GM12878 (cell line): Measurements from ENCODE around the gene SLC13A2. TPM values are rescaled to one million over a fixed set of nuclear protein-coding genes. Genes with fewer than 3 reads are reported as not detected.

Experiments used
- ATAC-seq: fragments of 200-7000 bp; cut with Tn5 transposase; 3 replicates; pipeline ENCODE4 v1.9.1; 2020; ENCODE audit warnings: mild to moderate bottlenecking, moderate library complexity
- BruUV-seq: library from RNA; stranded (reverse); fragments of 400-500 nt; replicated peaks from 2 replicates; lab custom pipeline; 2021; lab: Mats Ljungman, UMichigan
- CTCF ChIA-PET: fragments of 300-600 bp; sonication (Branson Sonifier 250); formaldehyde crosslinking; extraction: SDS; loops from one replicate; lab custom pipeline; 2021; ENCODE audit warnings: inconsistent platforms; lab: Yijun Ruan, JAX
- POLR2A ChIA-PET: fragments of 350-600 bp; formaldehyde crosslinking; extraction: SDS; loops from one replicate; lab custom pipeline; 2021; ENCODE audit warnings: inconsistent platforms; lab: Charles Lee
- RAD21 ChIA-PET: fragments of 300-600 bp; sonication (Branson Sonifier 250); formaldehyde crosslinking; loops from one replicate; lab custom pipeline; 2023; ENCODE audit warnings: antibody characterized with exemption; ENCODE audit not compliant: unreplicated experiment; lab: Charles Lee
- SMC1A ChIA-PET: fragments of 300-600 bp; sonication (Branson Sonifier 250); formaldehyde crosslinking; loops from one replicate; lab custom pipeline; 2023; ENCODE audit not compliant: unreplicated experiment, uncharacterized antibody; lab: Charles Lee
- DNase-seq: peaks from one replicate; pipeline ENCODE4 v3.0.0-alpha.2; 2011; ENCODE audit warnings: low read depth, low spot score
- FAIRE-seq: peaks from 3 replicates; lab custom pipeline; 2011; peaks lifted over from hg19 to GRCh38; lab: Jason Lieb, UNC
- H2AFZ ChIP-seq: 2 replicates; pipeline ENCODE4 v1.6.0; 2011; ENCODE audit warnings: low read depth, low read length, control low read depth; ENCODE audit not compliant: control insufficient read depth
- H3K27ac ChIP-seq: 2 replicates; pipeline ENCODE4 v1.5.1; 2011; ENCODE audit warnings: control low read depth; ENCODE audit not compliant: control insufficient read depth, insufficient read depth
- H3K27me3 ChIP-seq, 2 experiments: replicated peaks in 1 of 2; 2 replicates each; pipeline versions ENCODE4 v1.6.0 to v1.6.1; 2011; ENCODE audit warnings: low read length in 1 of 2; ENCODE audit not compliant: control insufficient read depth in 2 of 2, insufficient read depth in 2 of 2
- H3K36me3 ChIP-seq, 2 experiments: 2 replicates each; pipeline ENCODE4 v1.5.1; 2011; ENCODE audit warnings: low read length in 1 of 2; ENCODE audit not compliant: control insufficient read depth in 2 of 2, insufficient read depth in 2 of 2
- H3K4me1 ChIP-seq: 2 replicates; pipeline ENCODE4 v1.6.1; 2011; ENCODE audit warnings: mild to moderate bottlenecking, low read length, moderate library complexity, mixed read lengths; ENCODE audit not compliant: control insufficient read depth, insufficient read depth
- H3K4me2 ChIP-seq: 2 replicates; pipeline ENCODE4 v1.6.0; 2011; ENCODE audit warnings: control low read depth; ENCODE audit not compliant: control insufficient read depth, insufficient read depth
- H3K4me3 ChIP-seq: fragments of 200-600 bp; sonication (generic); 2 replicates; pipeline ENCODE4 v1.5.1; 2016
- H3K79me2 ChIP-seq: 2 replicates; pipeline ENCODE4 v1.6.0; 2011; ENCODE audit warnings: low read length; ENCODE audit not compliant: control insufficient read depth, insufficient read depth
- H3K9ac ChIP-seq: 2 replicates; pipeline ENCODE4 v1.8.0; 2011; ENCODE audit warnings: low read length, control low read depth, mixed read lengths; ENCODE audit not compliant: control insufficient read depth, insufficient read depth
- H3K9me3 ChIP-seq: replicated peaks from 3 replicates; pipeline ENCODE4 v1.5.1; 2011; ENCODE audit warnings: mild to moderate bottlenecking, low read length; ENCODE audit not compliant: control insufficient read depth, insufficient read depth
- H4K20me1 ChIP-seq: 2 replicates; pipeline ENCODE4 v1.6.0; 2011; ENCODE audit not compliant: control insufficient read depth, insufficient read depth
- BACH1 ChIP-seq: fragments of 450-650 bp; IDR thresholded peaks from 2 replicates; pipeline ENCODE4 v1.6.1; 2017; ENCODE audit warnings: mild to moderate bottlenecking, borderline replicate concordance
- BHLHE40 ChIP-seq, 2 experiments: fragments of 450-650 bp in 1 of 2; IDR thresholded peaks; 2 replicates each; pipeline ENCODE4 v1.6.1; 2011 to 2017; ENCODE audit warnings: low read depth in 2 of 2, borderline replicate concordance in 1 of 2, improper control_type of control experiment in 1 of 2, low read length in 1 of 2, mild to moderate bottlenecking in 1 of 2
- ETV6 ChIP-seq, 2 experiments: fragments of 450-650 bp in 1 of 2; IDR thresholded peaks in 1 of 2; conservative IDR thresholded peaks in 1 of 2; 2 replicates each; pipeline ENCODE4 v1.6.1; 2014; ENCODE audit warnings: antibody characterized with exemption in 1 of 2, borderline replicate concordance in 1 of 2, low read depth in 1 of 2, mild to moderate bottlenecking in 1 of 2, moderate library complexity in 1 of 2
- FOXK2 ChIP-seq: fragments of 450-650 bp; IDR thresholded peaks from 2 replicates; pipeline ENCODE4 v1.6.1; 2017; ENCODE audit warnings: mild to moderate bottlenecking, moderate library complexity
- HDGF ChIP-seq: fragments of 450-650 bp; IDR thresholded peaks from 2 replicates; pipeline ENCODE4 v1.6.1; 2016; ENCODE audit warnings: antibody characterized with exemption
- MEF2B ChIP-seq: fragments of 450-650 bp; IDR thresholded peaks from 2 replicates; pipeline ENCODE4 v1.6.1; 2018; ENCODE audit warnings: mild to moderate bottlenecking, moderate library complexity; ENCODE audit not compliant: partially characterized antibody, poor library complexity, severe bottlenecking
- MYC ChIP-seq: IDR thresholded peaks from 2 replicates; pipeline ENCODE4 v1.6.1; 2011; ENCODE audit warnings: mild to moderate bottlenecking, low read length, moderate library complexity, inconsistent platforms; ENCODE audit not compliant: insufficient read depth, insufficient replicate concordance, insufficient read length, severe bottlenecking
- NR2C1 ChIP-seq: fragments of 450-650 bp; IDR thresholded peaks from 2 replicates; pipeline ENCODE4 v1.6.1; 2017; ENCODE audit warnings: antibody characterized with exemption, mild to moderate bottlenecking, moderate library complexity
- PAX5 ChIP-seq: IDR thresholded peaks from 2 replicates; pipeline ENCODE4 v1.6.1; 2011; ENCODE audit warnings: low read depth, low read length, borderline replicate concordance
- PKNOX1 ChIP-seq: fragments of 450-650 bp; IDR thresholded peaks from 2 replicates; pipeline ENCODE4 v1.6.1; 2016; ENCODE audit warnings: mild to moderate bottlenecking
- POLR2A ChIP-seq: IDR thresholded peaks from 2 replicates; pipeline ENCODE4 v1.6.1; 2011; ENCODE audit warnings: low read depth, mild to moderate bottlenecking, low read length
- POLR2AphosphoS5 ChIP-seq: IDR thresholded peaks from 2 replicates; pipeline ENCODE4 v1.6.1; 2011; ENCODE audit warnings: mild to moderate bottlenecking, low read length, inconsistent platforms
- POU2F2 ChIP-seq: IDR thresholded peaks from 3 replicates; pipeline ENCODE4 v1.6.1; 2011; ENCODE audit warnings: low read depth, mild to moderate bottlenecking, low read length, borderline replicate concordance
- RB1 ChIP-seq: fragments of 450-650 bp; formaldehyde crosslinking; IDR thresholded peaks from 2 replicates; pipeline ENCODE4 v1.6.1; 2017; ENCODE audit warnings: mild to moderate bottlenecking, borderline replicate concordance
- RUNX3 ChIP-seq: IDR thresholded peaks from 2 replicates; pipeline ENCODE4 v1.6.1; 2012; ENCODE audit warnings: low read length, inconsistent platforms
- SPI1 ChIP-seq: IDR thresholded peaks from 2 replicates; pipeline ENCODE4 v1.6.1; 2011; ENCODE audit warnings: low read depth, mild to moderate bottlenecking, low read length, moderate library complexity, borderline replicate concordance; ENCODE audit not compliant: insufficient read depth
- TCF3 ChIP-seq: IDR thresholded peaks from 2 replicates; pipeline ENCODE4 v1.6.1; 2012; ENCODE audit warnings: low read depth, mild to moderate bottlenecking, low read length, borderline replicate concordance; ENCODE audit not compliant: insufficient read depth
- YY1 ChIP-seq: IDR thresholded peaks from 2 replicates; pipeline ENCODE4 v1.6.1; 2011; ENCODE audit warnings: low read depth, mild to moderate bottlenecking, low read length
- ZNF207 ChIP-seq: fragments of 450-650 bp; IDR thresholded peaks from 2 replicates; pipeline ENCODE4 v1.6.1; 2014; ENCODE audit warnings: antibody characterized with exemption, mild to moderate bottlenecking, borderline replicate concordance
- WGBS: methylation state at CpG from one replicate; pipeline ENCODE4 v1.1.6; 2016; ENCODE audit warnings: low lambda C conversion rate; ENCODE audit not compliant: insufficient replicate concordance, insufficient coverage; ENCODE audit errors: missing lambda C conversion rate; 5-methylcytosine and 5-hydroxymethylcytosine counted together
- in situ Hi-C: fragments of 300-500 bp; cut with MboI; formaldehyde crosslinking; loops from 9 replicates; pipeline ENCODE4 v1.14.3; 2018; ENCODE audit warnings: mixed read lengths
- intact Hi-C: fragments of 100-400 bp; cut with micrococcal nuclease; formaldehyde crosslinking; loops from one replicate; pipeline ENCODE4 v1.14.2; 2022; ENCODE audit not compliant: unreplicated experiment
- polyA plus RNA-seq, 11 experiments: library from polyadenylated mRNA; depleted of rRNA in 4 of 11; unstranded in 6 of 11; stranded (reverse) in 5 of 11; fragments of >200 nt; fragmentation: Nextera tagmentation in 4 of 11; fragmentation: Illumina TruSeq in 1 of 11; extraction: Ambion mirVana in 4 of 11; extraction: Trizol in 1 of 11; gene quantifications; 1 replicate in 1 of 11; 2 replicates in 10 of 11; pipeline versions ENCODE4 v1.2.1 to v1.2.3, GENCODE V29; 2011 to 2016; ENCODE audit warnings: inconsistent platforms in 2 of 11, missing spikeins in 2 of 11, low read depth in 1 of 11
- total RNA-seq, 4 experiments: library from RNA; depleted of rRNA in 3 of 4; stranded (reverse); fragments of >200 nt in 3 of 4; fragmentation: Illumina TruSeq in 1 of 4; extraction: Trizol in 1 of 4; gene quantifications; 2 replicates each; pipeline versions ENCODE4 v1.2.1 to v1.2.3, GENCODE V29; 2013 to 2021
- TF ChIP-seq, protein P1 (sequence below): IDR thresholded peaks from 2 replicates; pipeline ENCODE4 v1.6.1; 2012; ENCODE audit warnings: low read depth, low read length, improper control_type of control experiment

The SLC13A2 gene
- total and polyA plus RNA-seq, 10 of the 15 experiments (the other 5 are each of a cell fraction or from before 2014, with no cell fraction given) = 0.03 to 0.13 (median 0.05) TPM; not detected in 6

GRCh38 chr17:28500712-28501379 lies 27.4 kb downstream of the SLC13A2 start:
- ChIA-PET RAD21 (interaction anchor here (0.6 to 4.6 kb wide), 12 partner anchors 11 to 219 kb away, joined by 3 to 37 read pairs (median 5); partner anchors contain the start of gene ALDOC), SMC1A (interaction anchor here (0.9 to 7.7 kb wide), 13 partner anchors 9 to 218 kb away, joined by 3 to 53 read pairs (median 3); partner anchors contain the start of genes POLDIP2 and RPL23A), CTCF (interaction anchor here (0.5 to 16.1 kb wide), 9 partner anchors 29 to 693 kb away, joined by 3 to 316 read pairs (median 5); partner anchors contain the start of genes ALDOC, BLTP2, IFT20 and TNFAIP1), POLR2A (interaction anchor here (0.5 to 5.8 kb wide), 15 partner anchors 15 to 242 kb away, joined by 3 to 48 read pairs (median 5); partner anchors contain the start of genes ALDOC and PIGS)
- BruUV-seq = no TSS peak
- FAIRE-seq (peak; percentile 93), DNase-seq (peak; percentile 63), ATAC-seq (peak; percentile 93)
- peaks cover 6% of the 10 kb centered on the region for H3K79me2 ChIP-seq
- peak overlapping the region; percentile 81 for H3K4me2 ChIP-seq
- H3K9me3 ChIP-seq = no peaks in the 10 kb centered on the region
- no peaks in the 10 kb centered on the region for H3K36me3 ChIP-seq
- no peaks in the 10 kb centered on the region for H4K20me1 ChIP-seq
- peak overlapping the region; percentile 59 for H3K4me3 ChIP-seq
- peak overlapping the region; percentile 87 for H3K27ac ChIP-seq
- peak overlapping the region; percentile 78 for H2AFZ ChIP-seq
- no peaks in the 10 kb centered on the region for H3K27me3 ChIP-seq
- H3K4me1 ChIP-seq = peaks cover 26% of the 10 kb centered on the region
- 2% methylated on average over 13 of the region's 13 CpGs for WGBS
- in situ Hi-C loops (no loop called here), intact Hi-C loops (loop anchor here (2.0 kb wide), 1 partner anchor 44 kb away; no protein-coding TSS in a partner anchor)
- H3K9ac ChIP-seq = peak overlapping the region; percentile 76
- TF ChIP-seq, protein P1, sequence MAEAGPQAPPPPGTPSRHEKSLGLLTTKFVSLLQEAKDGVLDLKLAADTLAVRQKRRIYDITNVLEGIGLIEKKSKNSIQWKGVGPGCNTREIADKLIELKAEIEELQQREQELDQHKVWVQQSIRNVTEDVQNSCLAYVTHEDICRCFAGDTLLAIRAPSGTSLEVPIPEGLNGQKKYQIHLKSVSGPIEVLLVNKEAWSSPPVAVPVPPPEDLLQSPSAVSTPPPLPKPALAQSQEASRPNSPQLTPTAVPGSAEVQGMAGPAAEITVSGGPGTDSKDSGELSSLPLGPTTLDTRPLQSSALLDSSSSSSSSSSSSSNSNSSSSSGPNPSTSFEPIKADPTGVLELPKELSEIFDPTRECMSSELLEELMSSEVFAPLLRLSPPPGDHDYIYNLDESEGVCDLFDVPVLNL = no peak
- TF ChIP-seq BACH1 (peak; percentile 37; the same call in 1 of the 2 replicates), RB1 (no peak), ZNF207 (0 out of 2 replicates have a peak, but pooled peaks have one; percentile 55), POLR2AphosphoS5 (peak; percentile 71), POU2F2 (peak; percentile 14; the same call in 2 of the 3 replicates), SPI1 (peak; percentile 31; the same call in 1 of the 2 replicates), PKNOX1 (peak; percentile 41), MEF2B (peak; percentile 66), YY1 (peak; percentile 76; the same call in 1 of the 2 replicates), POLR2A (peak; percentile 47; the same call in 1 of the 2 replicates), FOXK2 (peak; percentile 66), NR2C1 (peak; percentile 50; the same call in 1 of the 2 replicates), BHLHE40 (IDR thresholded peaks at IDR 0.05; ENCODE audit: borderline replicate concordance in 1 of 2, low read depth in 2 of 2, low read length in 1 of 2) (peak; percentile 44 to 79; a peak in 3 of 4 replicates), RUNX3 (no peak; the same call in 1 of the 2 replicates), PAX5 (peak; percentile 97), MYC (peak; percentile 60), ETV6 (conservative IDR thresholded peaks at IDR 0.05 in 1 of 2, IDR thresholded peaks at IDR 0.05 in 1 of 2; ENCODE audit: borderline replicate concordance in 1 of 2, low read depth in 1 of 2) (no peak), HDGF (0 out of 2 replicates have a peak, but pooled peaks have one; percentile 15), TCF3 (0 out of 2 replicates have a peak, but pooled peaks have one; percentile 48)
